Right forelimb (tissue), 1 donor: ENCODE results near the gene POLR1D.

ENCODE experiments used
- DNase-seq: peaks from one replicate; pipeline ENCODE4 v3.0.0-alpha.2; 2018

Gene POLR1D

GRCh38 chr13:27621366-27622101, at the start of gene POLR1D:
TSS of gene POLR1D (plus strand) at chr13:27621892. CDS start at chr13:27621984, 92 bp downstream.
- DNase-seq: peak; percentile 83

GRCh38 chr13:27572234-27572901, 49.3 kb upstream of the POLR1D start:
- DNase-seq: no peak

- DNase-seq: no peak
Measured at GRCh38 chr13:27573265-27573664, 48.4 kb upstream of the POLR1D start.

GRCh38 chr13:27574661-27575060, 47.0 kb upstream of the POLR1D start:
- no peak for DNase-seq

- DNase-seq: no peak
Measured at GRCh38 chr13:27578121-27579030, 43.3 kb upstream of the POLR1D start.

- DNase-seq: no peak
Measured at GRCh38 chr13:27583645-27584044, 38.0 kb upstream of the POLR1D start.

- no peak for DNase-seq
Measured at GRCh38 chr13:27587095-27587746, 34.5 kb upstream of the POLR1D start.

- DNase-seq: no peak
Measured at GRCh38 chr13:27588405-27588804, 33.3 kb upstream of the POLR1D start.

GRCh38 chr13:27592865-27593264, 28.8 kb upstream of the POLR1D start:
- no peak for DNase-seq

- no peak for DNase-seq
Measured at GRCh38 chr13:27593267-27593666, 28.4 kb upstream of the POLR1D start.

GRCh38 chr13:27595055-27595811, 26.5 kb upstream of the POLR1D start:
- no peak for DNase-seq

GRCh38 chr13:27599096-27599495, 22.6 kb upstream of the POLR1D start:
- no peak for DNase-seq

- DNase-seq: no peak
Measured at GRCh38 chr13:27599845-27600553, 21.7 kb upstream of the POLR1D start.

GRCh38 chr13:27600711-27601110, 21.0 kb upstream of the POLR1D start:
- no peak for DNase-seq

- no peak for DNase-seq
Measured at GRCh38 chr13:27601208-27601607, 20.5 kb upstream of the POLR1D start.

GRCh38 chr13:27601803-27602202, 19.9 kb upstream of the POLR1D start:
- no peak for DNase-seq

- no peak for DNase-seq
Measured at GRCh38 chr13:27605099-27605498, 16.6 kb upstream of the POLR1D start.

GRCh38 chr13:27605610-27606200, 16.0 kb upstream of the POLR1D start:
- no peak for DNase-seq

GRCh38 chr13:27607125-27607524, 14.6 kb upstream of the POLR1D start:
- no peak for DNase-seq

- DNase-seq: no peak
Measured at GRCh38 chr13:27613628-27614027, 8.1 kb upstream of the POLR1D start.

GRCh38 chr13:27617881-27618321, 3.8 kb upstream of the POLR1D start:
- DNase-seq: no peak
